SK-N-SH (cell line): Measurements from ENCODE around the gene TRIM71.

Experiments used
- CHD2 ChIP-seq: fragments of 150-350 bp; IDR thresholded peaks from 2 replicates; pipeline ENCODE4 v1.6.1; 2018; ENCODE audit warnings: low read length; ENCODE audit not compliant: partially characterized antibody
- CTCF ChIP-seq: fragments of 200-600 bp; sonication (generic); IDR thresholded peaks from 2 replicates; pipeline ENCODE4 v1.6.1; 2017; ENCODE audit warnings: antibody characterized with exemption, mild to moderate bottlenecking, moderate library complexity
- EP300 ChIP-seq, 2 experiments: IDR thresholded peaks; 2 replicates each; pipeline versions ENCODE4 v1.4.0 to v1.6.1; 2012; ENCODE audit warnings: borderline replicate concordance in 1 of 2, low read depth in 1 of 2, low read length in 1 of 2
- EZH2phosphoT487 ChIP-seq: fragments of 200-600 bp; sonication (generic); IDR thresholded peaks from 2 replicates; pipeline ENCODE4 v1.6.1; 2017; ENCODE audit warnings: low read depth, mixed run types, mild to moderate bottlenecking, antibody characterized with exemption, moderate library complexity, borderline replicate concordance
- FOSL2 ChIP-seq: IDR thresholded peaks from 2 replicates; pipeline ENCODE4 v1.4.0; 2012; ENCODE audit warnings: low read depth, mild to moderate bottlenecking, moderate library complexity, borderline replicate concordance
- IRF3 ChIP-seq: fragments of 150-350 bp; IDR thresholded peaks from 2 replicates; pipeline ENCODE4 v1.6.1; 2016; ENCODE audit warnings: mild to moderate bottlenecking, low read depth, low read length
- MXI1 ChIP-seq: IDR thresholded peaks from 2 replicates; pipeline ENCODE4 v1.6.1; 2012; ENCODE audit warnings: mild to moderate bottlenecking, low read depth, low read length, improper control_type of control experiment
- NFIC ChIP-seq: IDR thresholded peaks from 2 replicates; pipeline ENCODE4 v1.4.0; 2012; ENCODE audit warnings: borderline replicate concordance
- NRF1 ChIP-seq: IDR thresholded peaks from 2 replicates; pipeline ENCODE4 v1.6.1; 2012; ENCODE audit warnings: low read depth, mild to moderate bottlenecking, low read length
- POLR2AphosphoS5 ChIP-seq: IDR thresholded peaks from 2 replicates; pipeline ENCODE4 v1.6.1; 2012; ENCODE audit warnings: low read depth, low read length
- SIN3A ChIP-seq: IDR thresholded peaks from 2 replicates; pipeline ENCODE4 v1.6.1; 2012; ENCODE audit warnings: low read depth, mild to moderate bottlenecking, low read length, moderate library complexity, borderline replicate concordance
- SMC3 ChIP-seq: IDR thresholded peaks from 2 replicates; pipeline ENCODE4 v1.6.1; 2012; ENCODE audit warnings: low read depth, low read length, improper control_type of control experiment
- YY1 ChIP-seq: IDR thresholded peaks from 2 replicates; pipeline ENCODE4 v1.4.0; 2012; ENCODE audit warnings: low read depth, mild to moderate bottlenecking
- ZBTB33 ChIP-seq: IDR thresholded peaks from 2 replicates; pipeline ENCODE4 v1.4.0; 2012; ENCODE audit warnings: low read depth, borderline replicate concordance

- TF ChIP-seq NRF1 (no peak), CTCF (no peak), ZBTB33 (no peak), IRF3 (no peak), SMC3 (no peak), POLR2AphosphoS5 (no peak), EP300 (IDR thresholded peaks at IDR 0.05; ENCODE audit: borderline replicate concordance in 1 of 2, low read depth in 1 of 2, low read length in 1 of 2) (no peak), EZH2phosphoT487 (no peak), CHD2 (no peak), NFIC (no peak), SIN3A (no peak), FOSL2 (no peak), MXI1 (no peak), YY1 (no peak)
Observed at GRCh38 chr3:32868719-32869512, 51.1 kb downstream of the TRIM71 start.
